ENCODE results near the gene POU2AF2. TPM values are rescaled to one million over a fixed set of nuclear protein-coding genes. Genes with fewer than 3 reads are reported as not detected.

POU2AF2 gene
- total RNA-seq (2021; fragmentation: NEBNext Ultra II Directional; extraction: Animal tissue kit (Norgen Biotek cat#: 25700)) (not detected in 2 replicates), polyA plus RNA-seq (2011; rRNA removed) (not detected in 2 replicates), polyA minus RNA-seq (2011; rRNA and poly(A)+ RNA removed) (not detected in 2 replicates)
- not detected for polyA plus RNA-seq (2011; cell fraction: cytosol; rRNA removed)
- polyA plus RNA-seq (2011; cell fraction: nucleus; rRNA removed): not detected
- polyA plus RNA-seq (2012, experiment 1 of 2): not detected in 4 replicates
- not detected for polyA plus RNA-seq (2012, experiment 2 of 2)
- polyA plus RNA-seq (2013, experiment 1 of 2): not detected
- not detected for polyA plus RNA-seq (2013, experiment 2 of 2)
- polyA minus RNA-seq (2011; cell fraction: cytosol; rRNA and poly(A)+ RNA removed): not detected
- not detected for polyA minus RNA-seq (2011; cell fraction: nucleus; rRNA and poly(A)+ RNA removed)
- long read RNA-seq, experiment 1: 0 reads
- long read RNA-seq, experiment 2: 0 reads

DNA sequence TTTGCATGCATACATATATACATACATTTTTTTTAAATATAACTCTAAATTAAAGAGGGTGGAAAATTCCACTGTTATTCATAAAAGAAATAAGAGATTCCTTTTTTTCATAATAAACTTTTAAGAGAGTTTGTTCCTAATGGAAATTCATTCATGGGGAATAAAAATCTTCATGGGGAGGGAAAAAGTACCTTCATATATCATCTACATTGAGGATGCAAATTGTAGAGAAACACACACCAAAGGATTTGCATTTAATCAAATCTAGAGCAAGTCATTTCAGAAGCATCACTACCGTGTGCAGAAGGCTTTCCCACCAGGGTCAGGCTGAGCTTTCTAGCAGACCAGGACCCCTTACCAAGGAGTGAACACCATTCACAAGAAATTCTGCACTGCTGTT lies at the start of gene POU2AF2:
TSS of gene POU2AF2 (plus strand) at position 301 of the 400 bp plus-strand sequence. CDS start 129 bp downstream, outside the sequence.
- Histone ChIP-seq H2BK120ac (replicated peaks; ENCODE audit: low read depth, low read length) (no peak within 1 kb of the TSS), H2BK12ac (ENCODE audit: low read depth, low read length) (no peak within 1 kb of the TSS), H4K91ac (replicated peaks; ENCODE audit: insufficient read length, low read length) (no peak within 1 kb of the TSS), H4K5ac (ENCODE audit: insufficient read length, low read depth, low read length) (no peak within 1 kb of the TSS), H3K4ac (replicated peaks; ENCODE audit: insufficient read length, low read depth, low read length) (no peak within 1 kb of the TSS), H3K4me2 (ENCODE audit: insufficient read depth in 1 of 2, low read depth in 2 of 2, low read length in 2 of 2) (no peak within 1 kb of the TSS), H3K14ac (ENCODE audit: insufficient read length) (no peak within 1 kb of the TSS), H2AFZ (ENCODE audit: low read length) (no peak within 1 kb of the TSS), H3K4me3 (ENCODE audit: extremely low read depth in 1 of 4, insufficient read depth in 2 of 4, low read depth in 3 of 4, low read length in 4 of 4) (no peak within 1 kb of the TSS), H3K9ac (replicated peaks in 1 of 4; ENCODE audit: extremely low read depth in 1 of 4, low read depth in 3 of 4, low read length in 3 of 4) (no peak within 1 kb of the TSS), H4K8ac (ENCODE audit: extremely low read depth, insufficient read depth, low read length) (no peak within 1 kb of the TSS), H3K56ac (replicated peaks; ENCODE audit: insufficient read length, low read depth, low read length) (no peak within 1 kb of the TSS), H3K79me2 (ENCODE audit: control insufficient read depth in 1 of 2, insufficient read depth in 2 of 2, low read length in 2 of 2) (no peaks in the 10 kb centered on the region), H3K27ac (ENCODE audit: low read depth, low read length) (no peak within 1 kb of the TSS), H3K23ac (ENCODE audit: insufficient read length) (no peak within 1 kb of the TSS), H3K79me1 (ENCODE audit: low read depth, low read length) (no peaks in the 10 kb centered on the region), H2BK20ac (ENCODE audit: low read length) (no peak within 1 kb of the TSS), H3K36me3 (ENCODE audit: control insufficient read depth in 2 of 4, insufficient read depth in 4 of 4, low read length in 3 of 4) (no peaks in the 10 kb centered on the region), H3K18ac (ENCODE audit: extremely low read depth, low read length) (no peak within 1 kb of the TSS), H3K27me3 (replicated peaks in 1 of 4; ENCODE audit: control insufficient read depth in 3 of 4, extremely low read depth in 1 of 4, insufficient read depth in 3 of 4, low read length in 3 of 4) (no peaks in the 10 kb centered on the region), H2AK5ac (ENCODE audit: low read depth, low read length) (no peak within 1 kb of the TSS), H3K9me3 (ENCODE audit: insufficient read depth in 2 of 2, low read depth in 1 of 2, low read length in 1 of 2) (no peaks in the 10 kb centered on the region), H2BK15ac (ENCODE audit: low read length) (no peak within 1 kb of the TSS), H2BK5ac (ENCODE audit: low read depth, low read length) (no peak within 1 kb of the TSS), H3K4me1 (replicated peaks in 1 of 4; ENCODE audit: control insufficient read depth in 3 of 4, insufficient read depth in 4 of 4, low read length in 3 of 4) (0 out of 7 replicates have a peak, but pooled peaks cover 0 to 3% (median 0%) of the 10 kb centered on the region in 4 experiments), H4K20me1 (replicated peaks in 1 of 2; ENCODE audit: control insufficient read depth in 1 of 2, insufficient read depth in 2 of 2, low read length in 2 of 2) (no peaks in the 10 kb centered on the region), H3K23me2 (ENCODE audit: low read depth, low read length) (no peaks in the 10 kb centered on the region)
- ChIA-PET CTCF (ENCODE audit: partially characterized antibody) (interaction anchor here (1.3 kb wide), 1 partner anchor 767 kb away, joined by 3 read pairs; no protein-coding TSS in a partner anchor), POLR2A (ENCODE audit: partially characterized antibody) (no interaction called here)
- DNase-seq (ENCODE audit: low read depth in 1 of 2, low spot score in 2 of 2) (no peak), FAIRE-seq (no peak)
- 88% methylated on average over 1 of the region's 1 CpG; no CpG with 5 or more reads in 1 of the 2 experiments for WGBS, 2 experiments (ENCODE audit: extremely low coverage in 1 of 2, insufficient coverage in 1 of 2, insufficient read length in 1 of 2, insufficient replicate concordance in 2 of 2, low coverage in 1 of 2, low lambda C conversion rate in 2 of 2, missing lambda C conversion rate in 1 of 2)
- TF ChIP-seq MAFK (IDR thresholded peaks at IDR 0.05; ENCODE audit: low read depth, low read length): no peak
- no peak for TF ChIP-seq CEBPB (IDR thresholded peaks at IDR 0.05; ENCODE audit: low read depth, low read length)
- TF ChIP-seq EP300 (IDR thresholded peaks at IDR 0.05; ENCODE audit: borderline replicate concordance in 1 of 2, low read depth in 2 of 2, low read length in 2 of 2): no peak
- no peak for TF ChIP-seq SRF (IDR thresholded peaks at IDR 0.05; ENCODE audit: low read depth, low read length)
- no peak for TF ChIP-seq GTF2F1 (IDR thresholded peaks at IDR 0.05; ENCODE audit: borderline replicate concordance, low read depth, low read length)
- TF ChIP-seq USF2 (IDR thresholded peaks at IDR 0.05; ENCODE audit: low read length): no peak
- no peak for TF ChIP-seq ASH2L (IDR thresholded peaks at IDR 0.05; ENCODE audit: low read length)
- TF ChIP-seq TAF7 (optimal IDR thresholded peaks at IDR 0.05; ENCODE audit: borderline replicate concordance, low read depth, low read length): no peak
- TF ChIP-seq NRF1 (IDR thresholded peaks at IDR 0.05; ENCODE audit: low read depth, low read length): no peak

Measured in H1 (cell line).